SU-DHL-6 (cell line): Measurements from ENCODE around the gene PKN3.

Experiments
- EZH2phosphoT487 ChIP-seq: fragments of 200-600 bp; sonication (generic), shearing (Covaris generic); conservative IDR thresholded peaks from 2 replicates; pipeline ENCODE4 v1.6.1; 2018; ENCODE audit warnings: mild to moderate bottlenecking, antibody characterized with exemption, low read length, moderate library complexity, mixed read lengths
- TF ChIP-seq, protein P1 (sequence below): fragments of 200-600 bp; sonication (generic); IDR thresholded peaks from one replicate; pipeline ENCODE4 v1.5.1; 2017; ENCODE audit warnings: antibody characterized with exemption, mild to moderate bottlenecking, low read length, moderate library complexity; ENCODE audit not compliant: insufficient read depth, poor library complexity, severe bottlenecking

DNA sequence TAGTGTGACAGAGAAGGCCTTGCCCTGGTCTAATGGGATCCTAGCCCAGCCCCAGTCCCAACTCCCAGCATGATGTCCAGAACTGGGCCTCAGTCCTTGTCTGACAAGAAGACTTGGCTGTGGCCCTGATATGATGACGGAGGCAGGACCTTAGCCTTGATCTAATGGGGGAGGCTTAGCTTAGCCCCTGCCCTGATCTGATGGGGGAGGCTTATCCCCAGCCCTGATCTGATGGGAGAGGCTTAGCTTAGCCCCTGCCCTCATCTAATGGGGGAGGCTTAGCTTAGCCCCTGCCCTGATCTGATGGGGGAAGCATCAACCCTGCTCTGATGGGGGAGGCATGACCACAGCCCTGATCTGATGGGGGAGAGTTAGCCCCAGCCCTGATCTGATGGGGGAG is 3.7 kb downstream of the PKN3 start:
- TF ChIP-seq, protein P1, sequence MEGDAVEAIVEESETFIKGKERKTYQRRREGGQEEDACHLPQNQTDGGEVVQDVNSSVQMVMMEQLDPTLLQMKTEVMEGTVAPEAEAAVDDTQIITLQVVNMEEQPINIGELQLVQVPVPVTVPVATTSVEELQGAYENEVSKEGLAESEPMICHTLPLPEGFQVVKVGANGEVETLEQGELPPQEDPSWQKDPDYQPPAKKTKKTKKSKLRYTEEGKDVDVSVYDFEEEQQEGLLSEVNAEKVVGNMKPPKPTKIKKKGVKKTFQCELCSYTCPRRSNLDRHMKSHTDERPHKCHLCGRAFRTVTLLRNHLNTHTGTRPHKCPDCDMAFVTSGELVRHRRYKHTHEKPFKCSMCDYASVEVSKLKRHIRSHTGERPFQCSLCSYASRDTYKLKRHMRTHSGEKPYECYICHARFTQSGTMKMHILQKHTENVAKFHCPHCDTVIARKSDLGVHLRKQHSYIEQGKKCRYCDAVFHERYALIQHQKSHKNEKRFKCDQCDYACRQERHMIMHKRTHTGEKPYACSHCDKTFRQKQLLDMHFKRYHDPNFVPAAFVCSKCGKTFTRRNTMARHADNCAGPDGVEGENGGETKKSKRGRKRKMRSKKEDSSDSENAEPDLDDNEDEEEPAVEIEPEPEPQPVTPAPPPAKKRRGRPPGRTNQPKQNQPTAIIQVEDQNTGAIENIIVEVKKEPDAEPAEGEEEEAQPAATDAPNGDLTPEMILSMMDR: no peak
- TF ChIP-seq EZH2phosphoT487: no peak
